Calu3 (cell line): Measurements from ENCODE around the gene TMEM59. TPM values are rescaled to one million over a fixed set of nuclear protein-coding genes. Genes with fewer than 3 reads are reported as not detected.
"Not testable (repeated sequence)": the region's sequence is repeated elsewhere in the genome, so short reads cannot be mapped to it uniquely, and the experiment has no call there.

Experiments used
- BruUV-seq: library from RNA; stranded (reverse); fragments of 400-500 nt; replicated peaks from 2 replicates; lab custom pipeline; 2021; lab: Mats Ljungman, UMichigan
- CTCF ChIA-PET: fragments of 300-600 bp; sonication (Branson Sonifier 250); formaldehyde crosslinking; loops from one replicate; lab custom pipeline; 2022; ENCODE audit warnings: antibody characterized with exemption; lab: Charles Lee
- DNase-seq: peaks from one replicate; pipeline ENCODE4 v3.0.0; 2022
- H3K27ac Mint-ChIP-seq: one replicate; pipeline ENCODE4 v1.8.0; 2022; ENCODE audit warnings: mixed read lengths; ENCODE audit not compliant: unreplicated experiment
- H3K27me3 Mint-ChIP-seq: one replicate; pipeline ENCODE4 v1.8.0; 2022; ENCODE audit warnings: mixed read lengths; ENCODE audit not compliant: unreplicated experiment
- H3K36me3 Mint-ChIP-seq: one replicate; pipeline ENCODE4 v1.8.0; 2022; ENCODE audit warnings: mild to moderate bottlenecking, moderate library complexity, mixed read lengths; ENCODE audit not compliant: insufficient read depth, unreplicated experiment
- H3K4me1 Mint-ChIP-seq: one replicate; pipeline ENCODE4 v1.8.0; 2022; ENCODE audit warnings: mild to moderate bottlenecking, low read depth, mixed read lengths; ENCODE audit not compliant: unreplicated experiment
- H3K4me3 Mint-ChIP-seq: one replicate; pipeline ENCODE4 v1.8.0; 2022; ENCODE audit warnings: mild to moderate bottlenecking, low read depth, moderate library complexity, mixed read lengths; ENCODE audit not compliant: unreplicated experiment
- H3K9me3 Mint-ChIP-seq: one replicate; pipeline ENCODE4 v1.8.0; 2022; ENCODE audit warnings: low read depth, mixed read lengths; ENCODE audit not compliant: unreplicated experiment
- intact Hi-C: fragments of 100-400 bp; cut with micrococcal nuclease; formaldehyde crosslinking; loops from one replicate; pipeline ENCODE4 v1.10.0; 2022; ENCODE audit not compliant: unreplicated experiment
- total RNA-seq: library from RNA; stranded (reverse); gene quantifications from 2 replicates; pipeline ENCODE4 v1.2.3, GENCODE V29; 2022
- TF ChIP-seq, protein P1 (sequence below): fragments of 200-600 bp; IDR thresholded peaks from one replicate; pipeline ENCODE4 v1.8.0; 2022; ENCODE audit warnings: antibody characterized with exemption; ENCODE audit not compliant: unreplicated experiment

TMEM59 gene
- total RNA-seq, 1 experiment from 2014 or later = 316 TPM

DNA sequence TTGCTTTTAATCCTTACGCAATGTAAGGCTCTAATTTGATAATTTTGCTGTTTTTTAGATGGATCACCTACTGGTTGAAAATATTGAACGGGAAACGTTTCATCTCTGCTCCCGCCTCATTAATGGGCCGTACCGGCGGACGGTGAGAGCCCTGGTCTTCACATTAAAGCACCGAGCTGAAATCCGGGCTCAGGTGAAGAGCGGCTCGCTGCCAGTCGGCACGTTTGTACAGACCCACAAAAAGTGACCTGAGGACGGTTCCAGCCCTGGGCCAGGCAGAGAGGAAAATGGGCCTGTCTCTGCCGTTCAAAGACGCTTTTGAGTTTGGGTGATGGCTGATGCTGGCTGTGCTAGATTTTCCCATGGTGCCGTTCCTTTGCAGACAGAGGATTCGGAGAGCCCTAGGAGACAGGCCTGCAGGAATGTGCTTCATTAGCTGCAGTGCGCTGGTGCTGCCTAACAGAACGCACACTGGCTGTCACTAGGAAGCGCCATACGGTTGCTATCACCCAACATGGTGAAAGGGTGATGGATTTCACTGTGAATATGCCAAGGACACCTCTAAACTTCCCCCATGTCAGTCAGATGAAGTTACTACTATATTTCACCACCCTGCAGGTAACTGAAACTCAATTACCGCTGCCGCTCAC is 43.3 kb upstream of the TMEM59 start:
- Mint-ChIP-seq H3K36me3 (peaks cover 4% of the 10 kb centered on the region), H3K9me3 (no peaks in the 10 kb centered on the region), H3K27me3 (no peaks in the 10 kb centered on the region), H3K4me1 (peaks cover 8% of the 10 kb centered on the region), H3K4me3 (no peak overlapping the region), H3K27ac (no peak overlapping the region)
- CTCF ChIA-PET = no interaction called here
- BruUV-seq = no TSS peak
- TF ChIP-seq, protein P1, sequence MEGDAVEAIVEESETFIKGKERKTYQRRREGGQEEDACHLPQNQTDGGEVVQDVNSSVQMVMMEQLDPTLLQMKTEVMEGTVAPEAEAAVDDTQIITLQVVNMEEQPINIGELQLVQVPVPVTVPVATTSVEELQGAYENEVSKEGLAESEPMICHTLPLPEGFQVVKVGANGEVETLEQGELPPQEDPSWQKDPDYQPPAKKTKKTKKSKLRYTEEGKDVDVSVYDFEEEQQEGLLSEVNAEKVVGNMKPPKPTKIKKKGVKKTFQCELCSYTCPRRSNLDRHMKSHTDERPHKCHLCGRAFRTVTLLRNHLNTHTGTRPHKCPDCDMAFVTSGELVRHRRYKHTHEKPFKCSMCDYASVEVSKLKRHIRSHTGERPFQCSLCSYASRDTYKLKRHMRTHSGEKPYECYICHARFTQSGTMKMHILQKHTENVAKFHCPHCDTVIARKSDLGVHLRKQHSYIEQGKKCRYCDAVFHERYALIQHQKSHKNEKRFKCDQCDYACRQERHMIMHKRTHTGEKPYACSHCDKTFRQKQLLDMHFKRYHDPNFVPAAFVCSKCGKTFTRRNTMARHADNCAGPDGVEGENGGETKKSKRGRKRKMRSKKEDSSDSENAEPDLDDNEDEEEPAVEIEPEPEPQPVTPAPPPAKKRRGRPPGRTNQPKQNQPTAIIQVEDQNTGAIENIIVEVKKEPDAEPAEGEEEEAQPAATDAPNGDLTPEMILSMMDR = no peak
- intact Hi-C loops = no loop called here
- DNase-seq = no peak

DNA sequence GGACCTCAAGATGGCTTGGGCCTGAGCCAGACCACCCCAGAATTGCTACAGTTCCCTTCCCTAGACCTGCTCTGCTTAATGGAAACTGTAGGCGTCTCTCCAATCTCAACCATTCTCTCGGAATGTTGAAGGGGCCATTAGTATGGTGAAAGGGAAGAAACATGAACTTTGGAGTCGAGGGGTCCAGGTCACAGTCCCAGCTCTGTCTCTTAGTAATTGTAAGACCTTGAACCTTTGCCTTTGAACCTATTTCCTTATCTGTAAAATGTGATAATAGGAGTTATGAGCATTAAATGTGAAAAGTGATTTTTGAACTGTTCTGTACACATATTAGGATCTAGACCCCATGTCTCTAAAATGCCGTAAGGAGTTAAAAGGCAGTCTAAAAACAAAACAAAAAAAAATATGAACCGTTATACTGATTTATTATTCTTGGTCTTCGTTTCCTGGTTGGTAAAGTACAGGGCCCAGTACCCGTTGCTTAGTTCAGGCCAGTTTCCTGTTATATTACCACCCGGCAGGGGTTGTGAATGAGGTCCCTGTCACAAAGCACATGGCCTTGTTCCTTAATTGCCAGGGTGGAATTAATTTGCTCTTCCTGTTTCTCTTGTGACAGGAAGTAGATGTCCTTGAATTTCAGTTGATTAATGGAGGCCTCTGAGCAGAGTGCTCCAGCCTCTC is 42.7 kb upstream of the TMEM59 start:
- Mint-ChIP-seq H3K36me3 (peaks cover 4% of the 10 kb centered on the region), H3K4me1 (peaks cover 8% of the 10 kb centered on the region), H3K4me3 (no peak overlapping the region), H3K27ac (no peak overlapping the region), H3K9me3 (no peaks in the 10 kb centered on the region), H3K27me3 (no peaks in the 10 kb centered on the region)
- DNase-seq = no peak
- CTCF ChIA-PET = no interaction called here
- intact Hi-C loops = no loop called here
- TF ChIP-seq, protein P1 = no peak
- BruUV-seq = no TSS peak

DNA sequence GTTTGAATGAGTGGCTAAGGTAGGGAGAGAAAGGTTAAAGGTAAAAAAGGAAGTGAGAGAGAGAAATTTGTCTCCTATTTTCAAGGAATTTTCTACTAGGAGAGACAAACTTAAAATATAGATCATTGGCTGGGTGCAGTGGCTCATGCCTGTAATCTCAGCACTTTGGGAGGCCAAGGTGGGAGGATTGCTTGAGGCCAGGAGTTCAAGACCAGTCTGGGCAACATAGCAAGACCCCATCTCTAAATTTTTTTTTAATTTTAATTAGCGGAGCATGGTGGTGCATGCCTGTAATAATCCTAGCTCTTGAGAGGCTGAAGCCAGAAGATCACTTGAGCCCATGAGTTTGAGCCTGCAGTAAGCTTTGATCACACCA is 41.7 kb upstream of the TMEM59 start:
- H3K27me3 Mint-ChIP-seq, H3K4me1 Mint-ChIP-seq, H3K9me3 Mint-ChIP-seq, BruUV-seq, H3K27ac Mint-ChIP-seq, DNase-seq, H3K36me3 Mint-ChIP-seq, H3K4me3 Mint-ChIP-seq, intact Hi-C loops, CTCF ChIA-PET: not testable (repeated sequence)

DNA sequence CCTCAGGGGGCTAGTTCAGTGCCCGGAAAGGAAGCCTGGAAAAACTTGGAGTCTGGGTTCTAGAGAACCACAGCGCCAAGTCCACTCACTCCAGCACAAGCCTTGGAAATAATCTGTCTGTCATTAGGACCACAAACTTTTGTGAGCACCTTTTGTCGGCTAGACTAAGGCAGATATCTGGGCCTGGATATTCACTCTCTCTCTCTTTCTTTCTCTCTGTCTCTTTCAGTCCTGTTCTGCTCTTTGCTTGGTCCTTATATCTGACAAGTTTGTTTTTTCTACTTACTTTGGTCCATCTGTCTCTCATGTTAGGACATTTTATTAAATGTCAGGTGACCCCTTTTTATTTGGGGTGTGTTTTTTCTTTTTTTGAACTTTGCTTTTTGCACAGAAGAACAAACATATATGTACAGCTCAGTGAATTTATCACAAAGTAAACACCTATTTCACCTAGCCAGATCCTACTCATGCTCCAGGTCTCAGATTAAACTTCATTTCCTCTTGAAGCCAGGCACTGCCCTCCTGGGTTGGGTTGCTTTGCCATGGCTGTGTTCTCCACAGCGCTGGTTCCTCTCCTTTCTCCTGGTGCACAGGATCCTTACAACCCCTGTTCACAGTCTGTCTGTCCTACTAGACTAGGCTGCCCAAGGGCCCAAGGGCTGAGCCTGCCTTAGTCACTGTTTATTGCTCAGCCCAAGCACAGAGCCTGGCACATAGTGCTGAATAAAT is 41.2 kb upstream of the TMEM59 start:
- H3K36me3 Mint-ChIP-seq = peaks cover 4% of the 10 kb centered on the region
- intact Hi-C loops = no loop called here
- no peak overlapping the region for H3K4me3 Mint-ChIP-seq
- no TSS peak for BruUV-seq
- DNase-seq = no peak
- H3K27me3 Mint-ChIP-seq = no peaks in the 10 kb centered on the region
- peaks cover 8% of the 10 kb centered on the region for H3K4me1 Mint-ChIP-seq
- CTCF ChIA-PET = no interaction called here
- no peaks in the 10 kb centered on the region for H3K9me3 Mint-ChIP-seq
- no peak overlapping the region for H3K27ac Mint-ChIP-seq
- TF ChIP-seq, protein P1 = no peak
